Prostate gland (tissue), 2 donors: Measurements from ENCODE around the gene RNU5B-1. TPM values are rescaled to one million over a fixed set of nuclear protein-coding genes. Genes with fewer than 3 reads are reported as not detected.

ENCODE experiments used
- DNase-seq: peaks from one replicate; pipeline ENCODE4 v3.0.0-alpha.2; 2019; ENCODE audit warnings: low spot score
- H3K27ac ChIP-seq, 2 donors: fragments of 200-600 bp; sonication (generic); 2 replicates each; pipeline ENCODE4 v1.5.1; 2017 to 2019
- H3K27me3 ChIP-seq: fragments of 200-600 bp; sonication (generic); replicated peaks from 2 replicates; pipeline ENCODE4 v1.5.1; 2019; ENCODE audit not compliant: insufficient read depth
- H3K36me3 ChIP-seq, 2 donors: fragments of 200-600 bp; sonication (generic); 1 replicate in 1 of 2; 2 replicates in 1 of 2; pipeline versions ENCODE4 v1.5.1 to v1.8.1; 2017 to 2019
- H3K4me1 ChIP-seq: fragments of 200-600 bp; sonication (generic); replicated peaks from 2 replicates; pipeline ENCODE4 v1.5.1; 2019
- H3K4me3 ChIP-seq, 2 donors: fragments of 200-600 bp; sonication (generic); 2 replicates each; pipeline ENCODE4 v1.5.1; 2017 to 2019
- H3K9me3 ChIP-seq: fragments of 200-600 bp; sonication (generic); 2 replicates; pipeline ENCODE4 v1.5.1; 2017
- CTCF ChIP-seq, 4 experiments: fragments of 200-600 bp in 2 of 4; fragments of 450-650 bp in 2 of 4; sonication (generic) in 2 of 4; IDR thresholded peaks; 1 replicate in 3 of 4; 2 replicates in 1 of 4; pipeline ENCODE4 v1.5.1; 2016 to 2019; ENCODE audit warnings: antibody characterized with exemption in 4 of 4, mild to moderate bottlenecking in 2 of 4, moderate library complexity in 2 of 4
- POLR2A ChIP-seq: fragments of 450-650 bp; IDR thresholded peaks from one replicate; pipeline ENCODE4 v1.6.1; 2016; ENCODE audit warnings: antibody characterized with exemption, mild to moderate bottlenecking
- POLR2AphosphoS5 ChIP-seq: sonication (generic); formaldehyde crosslinking; IDR thresholded peaks from one replicate; pipeline ENCODE4 v1.6.1; 2017; ENCODE audit warnings: antibody characterized with exemption
- whole genome bisulfite sequencing: methylation state at CpG from one replicate; pipeline ENCODE4 v1.1.5; 2018; 5-methylcytosine and 5-hydroxymethylcytosine counted together
- intact Hi-C: fragments of 100-400 bp; cut with DNase I; formaldehyde crosslinking; loops from one replicate; pipeline ENCODE4 v1.14.2; 2022
- total RNA-seq, 2 donors: library from RNA; depleted of rRNA; stranded (reverse); fragments of >200 nt; gene quantifications; one replicate each; pipeline ENCODE4 v1.1.0, GENCODE V29; 2016

The RNU5B-1 gene
- total RNA-seq, 2 donors from 2014 or later: not detected

DNA sequence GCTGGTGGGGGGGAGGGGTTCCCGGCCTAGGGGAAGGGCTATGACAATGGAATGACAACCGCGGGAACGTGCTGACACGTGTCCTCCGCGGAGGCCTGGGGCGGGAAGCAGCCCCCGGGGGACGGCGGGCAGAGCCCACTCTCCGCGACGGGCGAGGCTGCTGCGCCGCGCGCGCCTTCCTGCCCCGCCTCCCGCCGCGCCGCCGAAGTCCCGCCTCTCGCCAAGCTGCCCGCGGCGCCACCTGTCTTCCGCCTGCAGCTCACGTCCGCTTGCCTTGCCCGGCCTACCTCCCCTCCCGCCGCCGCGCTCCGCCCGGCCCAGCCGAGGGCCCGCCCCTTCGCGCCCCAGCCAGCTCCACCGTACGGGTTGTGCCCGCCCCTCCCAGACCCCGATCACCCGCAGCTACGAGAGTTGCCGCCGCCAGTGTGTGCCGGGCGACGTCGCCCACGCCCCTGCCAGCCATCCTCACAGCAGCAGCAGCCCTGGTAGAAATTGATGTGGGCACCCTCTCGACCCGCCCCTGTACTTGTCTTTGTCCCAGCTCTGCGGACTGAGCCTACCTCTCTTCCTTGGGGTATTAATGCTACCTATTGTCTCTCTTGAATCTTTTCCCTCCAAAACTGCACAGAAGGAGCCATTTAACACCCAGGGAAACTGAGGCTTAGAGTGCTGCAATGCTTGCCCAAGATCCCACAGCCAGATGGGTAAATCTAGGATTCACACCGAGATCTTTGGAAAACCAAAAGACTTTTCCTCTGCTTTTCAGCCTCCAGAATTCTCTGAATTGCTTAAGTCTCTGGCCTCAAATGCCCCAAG is 17.6 kb upstream of the RNU5B-1 start, which contains the start of gene PARP16:
PARP16 (minus strand) TSS at position 180 of the 816 bp plus-strand sequence. CDS start 457 bp downstream, outside the sequence.
- DNase-seq: peak; percentile 92
- Histone ChIP-seq H3K36me3 (no peaks in the 10 kb centered on the region), H3K9me3 (no peaks in the 10 kb centered on the region), H3K4me3 (peak within 1 kb of the TSS; percentile 58 to 65), H3K27me3 (no peaks in the 10 kb centered on the region), H3K27ac (peak within 1 kb of the TSS; percentile 86 to 87), H3K4me1 (no peaks in the 10 kb centered on the region)
- 3% methylated on average over 45 of the region's 62 CpGs for WGBS
- TF ChIP-seq POLR2A: peak; percentile 80
- peak; percentile 29 for TF ChIP-seq POLR2AphosphoS5
- TF ChIP-seq CTCF (IDR thresholded peaks at IDR 0.05): peak; percentile 48 to 91 (median 83)
- intact Hi-C loops: no loop called here

DNA sequence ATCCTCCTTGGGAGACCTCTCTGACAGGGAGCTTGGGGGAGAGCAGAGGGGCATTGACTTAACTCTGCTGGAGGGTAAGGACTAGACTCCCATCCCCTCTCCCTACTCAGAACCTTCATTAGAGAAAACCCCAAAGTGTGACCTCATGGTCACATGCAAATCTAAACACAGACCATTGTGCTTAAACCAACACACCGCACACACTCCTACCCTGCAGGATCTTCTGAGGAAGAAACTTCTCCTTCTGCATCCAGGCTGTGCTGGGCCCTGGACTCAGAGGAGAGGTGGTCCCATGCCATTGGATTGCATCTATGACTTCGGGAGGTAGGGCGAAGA is 17.0 kb upstream of the RNU5B-1 start:
- intact Hi-C loops: no loop called here
- TF ChIP-seq POLR2AphosphoS5: no peak
- no peak for TF ChIP-seq POLR2A
- TF ChIP-seq CTCF (IDR thresholded peaks at IDR 0.05): no peak
- no peaks in the 10 kb centered on the region for H3K36me3 ChIP-seq
- 89% methylated on average over 3 of the region's 3 CpGs for WGBS
- no peak for DNase-seq
- peak overlapping the region in 1 of 2 donors; percentile 86 for H3K27ac ChIP-seq
- no peaks in the 10 kb centered on the region for H3K9me3 ChIP-seq
- H3K4me3 ChIP-seq: no peak overlapping the region
- H3K27me3 ChIP-seq: no peaks in the 10 kb centered on the region
- no peaks in the 10 kb centered on the region for H3K4me1 ChIP-seq

DNA sequence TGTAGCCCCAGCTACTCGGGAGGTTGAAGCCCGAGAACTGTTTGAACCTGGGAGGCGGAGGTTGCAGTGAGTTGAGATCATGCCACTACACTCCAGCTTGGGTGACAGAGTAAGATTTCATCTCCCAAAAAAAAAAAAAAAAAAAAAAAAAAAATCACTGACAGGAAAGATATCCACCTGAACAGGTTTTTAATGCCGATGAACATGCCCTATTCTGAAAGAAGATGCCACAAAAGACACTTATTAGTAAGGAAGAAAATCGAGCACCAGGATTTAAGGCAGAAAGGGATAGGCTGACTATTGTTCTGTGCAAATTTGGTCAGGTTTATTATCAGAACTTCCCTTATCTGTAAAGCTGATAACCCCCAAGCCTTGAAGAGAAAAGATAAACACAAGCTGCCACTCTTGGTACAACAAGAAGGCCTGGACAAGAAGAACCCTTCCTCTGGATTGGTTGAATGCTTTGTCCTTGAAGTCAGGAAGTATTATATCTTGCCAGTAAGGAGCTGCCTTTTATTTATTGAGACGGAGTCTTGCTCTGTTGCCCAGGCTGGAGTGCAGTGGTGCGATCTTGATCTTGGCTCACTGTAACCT is 15.1 kb upstream of the RNU5B-1 start:
- no peak for TF ChIP-seq CTCF (IDR thresholded peaks at IDR 0.05)
- no peak for TF ChIP-seq POLR2A
- TF ChIP-seq POLR2AphosphoS5: no peak
- no peaks in the 10 kb centered on the region for H3K4me1 ChIP-seq
- intact Hi-C loops: no loop called here
- no peak for DNase-seq
- no peak overlapping the region for H3K4me3 ChIP-seq
- 87% methylated on average over 7 of the region's 7 CpGs for WGBS
- H3K36me3 ChIP-seq: no peaks in the 10 kb centered on the region
- H3K27ac ChIP-seq: no peak overlapping the region
- no peaks in the 10 kb centered on the region for H3K9me3 ChIP-seq
- no peaks in the 10 kb centered on the region for H3K27me3 ChIP-seq

DNA sequence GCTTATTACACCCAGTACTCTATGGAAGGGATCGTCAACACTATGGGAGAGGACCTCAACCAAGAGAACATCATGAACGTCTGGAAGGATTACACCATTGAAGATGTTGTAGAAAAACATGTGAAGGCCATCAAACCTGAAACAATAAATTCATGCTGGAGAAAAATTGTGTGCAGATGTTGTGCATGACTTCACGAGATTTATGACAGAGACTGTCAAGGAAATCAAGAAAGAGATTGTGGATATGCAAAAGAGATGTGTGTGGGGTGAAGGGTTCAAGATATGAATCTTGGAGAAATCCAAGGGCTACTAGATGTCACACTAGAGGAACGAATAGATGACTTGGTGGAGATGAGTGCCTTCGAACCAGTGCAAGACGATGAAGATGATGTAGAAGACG is 14.2 kb upstream of the RNU5B-1 start:
- TF ChIP-seq CTCF (IDR thresholded peaks at IDR 0.05): no peak
- TF ChIP-seq POLR2A: no peak
- TF ChIP-seq POLR2AphosphoS5: no peak
- WGBS: 85% methylated on average over 7 of the region's 7 CpGs
- no peak overlapping the region for H3K4me3 ChIP-seq

More for the DNA sequence above, 14.2 kb upstream of the RNU5B-1 start:
- H3K27me3 ChIP-seq: no peaks in the 10 kb centered on the region
- intact Hi-C loops: no loop called here
- no peaks in the 10 kb centered on the region for H3K9me3 ChIP-seq
- H3K27ac ChIP-seq: no peak overlapping the region
- H3K36me3 ChIP-seq: no peaks in the 10 kb centered on the region
- no peak for DNase-seq
- H3K4me1 ChIP-seq: no peaks in the 10 kb centered on the region
